ENCODE results near the gene MBTPS2. TPM values are rescaled to one million over a fixed set of nuclear protein-coding genes. Genes with fewer than 3 reads are reported as not detected.

MBTPS2 gene
- total and polyA plus RNA-seq, 2 donors from 2014 or later: 4.9 to 13.4 TPM

DNA sequence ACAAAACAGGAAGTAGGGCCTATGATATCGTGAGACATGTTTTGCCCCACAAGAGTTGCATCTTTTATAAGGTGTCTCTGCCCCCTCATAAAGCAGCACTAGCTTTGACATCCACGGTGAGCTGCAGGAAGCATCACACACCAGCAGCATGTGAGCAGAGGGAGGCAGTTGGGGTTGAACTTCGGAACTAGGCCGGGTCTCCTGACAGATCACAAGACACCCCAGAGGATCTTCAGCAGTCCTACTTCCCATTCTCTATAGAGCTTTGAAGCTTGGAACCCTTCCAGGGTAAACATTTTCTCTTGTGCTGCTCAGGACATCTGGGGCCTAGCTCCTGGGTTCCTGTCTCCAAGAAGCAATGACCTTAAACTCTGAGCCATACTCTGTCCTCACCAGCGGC is 43.8 kb downstream of the MBTPS2 start:
- intact Hi-C loops (cut with DNase I): no loop called here
- FAIRE-seq (no peak), DNase-seq (peak in 2 of 5 donors; percentile 10 to 19)
- H3K27me3 ChIP-seq (ENCODE audit: control insufficient read depth, insufficient read depth, low read length): no peaks in the 10 kb centered on the region
- no peaks in the 10 kb centered on the region for H3K9me3 ChIP-seq (ENCODE audit: control insufficient read depth in 2 of 3, insufficient read depth in 1 of 3, low read length in 3 of 3)
- H3K4me1 ChIP-seq (ENCODE audit: control insufficient read depth in 2 of 3, insufficient read depth in 2 of 3, low read depth in 1 of 3, low read length in 3 of 3): peaks cover 0 to 3% (median 0%) of the 10 kb centered on the region in 3 donors
- no peak overlapping the region for H3K4me3 ChIP-seq (ENCODE audit: low read length in 3 of 3)
- peak overlapping the region; percentile 13 to 18 for H3K27ac ChIP-seq (ENCODE audit: low read depth in 2 of 2, low read length in 2 of 2)
- TF ChIP-seq, protein P1, sequence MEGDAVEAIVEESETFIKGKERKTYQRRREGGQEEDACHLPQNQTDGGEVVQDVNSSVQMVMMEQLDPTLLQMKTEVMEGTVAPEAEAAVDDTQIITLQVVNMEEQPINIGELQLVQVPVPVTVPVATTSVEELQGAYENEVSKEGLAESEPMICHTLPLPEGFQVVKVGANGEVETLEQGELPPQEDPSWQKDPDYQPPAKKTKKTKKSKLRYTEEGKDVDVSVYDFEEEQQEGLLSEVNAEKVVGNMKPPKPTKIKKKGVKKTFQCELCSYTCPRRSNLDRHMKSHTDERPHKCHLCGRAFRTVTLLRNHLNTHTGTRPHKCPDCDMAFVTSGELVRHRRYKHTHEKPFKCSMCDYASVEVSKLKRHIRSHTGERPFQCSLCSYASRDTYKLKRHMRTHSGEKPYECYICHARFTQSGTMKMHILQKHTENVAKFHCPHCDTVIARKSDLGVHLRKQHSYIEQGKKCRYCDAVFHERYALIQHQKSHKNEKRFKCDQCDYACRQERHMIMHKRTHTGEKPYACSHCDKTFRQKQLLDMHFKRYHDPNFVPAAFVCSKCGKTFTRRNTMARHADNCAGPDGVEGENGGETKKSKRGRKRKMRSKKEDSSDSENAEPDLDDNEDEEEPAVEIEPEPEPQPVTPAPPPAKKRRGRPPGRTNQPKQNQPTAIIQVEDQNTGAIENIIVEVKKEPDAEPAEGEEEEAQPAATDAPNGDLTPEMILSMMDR (IDR thresholded peaks at IDR 0.05; ENCODE audit: borderline replicate concordance, extremely low read depth, insufficient read depth): no peak
- H3K36me3 ChIP-seq (ENCODE audit: control insufficient read depth in 2 of 3, insufficient read depth in 3 of 3, low read length in 3 of 3): no peaks in the 10 kb centered on the region
- H3K9ac ChIP-seq (ENCODE audit: low read length in 3 of 3): no peak overlapping the region

DNA sequence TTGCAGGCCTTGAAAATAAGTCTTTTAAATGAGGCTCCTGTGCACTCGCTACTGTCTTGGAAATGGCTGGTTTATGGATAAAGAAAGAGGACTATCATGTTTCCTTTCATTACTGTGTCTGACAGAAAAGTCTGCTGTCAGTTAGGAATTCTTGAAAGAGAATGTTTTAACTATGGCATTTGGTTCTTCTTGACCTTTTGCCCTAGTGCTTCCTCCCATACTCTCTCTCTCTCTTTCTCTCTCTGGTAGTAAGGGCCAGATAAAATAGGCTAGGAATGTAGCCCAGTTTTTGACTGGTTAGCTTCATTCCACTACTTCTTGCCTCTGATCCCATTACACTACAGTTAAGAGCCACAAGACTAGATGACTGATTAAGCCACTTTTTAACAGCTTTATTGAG is 46.2 kb downstream of the MBTPS2 start:
- no peak for FAIRE-seq
- TF ChIP-seq, protein P1 (IDR thresholded peaks at IDR 0.05; ENCODE audit: borderline replicate concordance, extremely low read depth, insufficient read depth): no peak
- DNase-seq: peak in 2 of 5 donors; percentile 10 to 22
- Histone ChIP-seq H3K27me3 (ENCODE audit: control insufficient read depth, insufficient read depth, low read length) (no peaks in the 10 kb centered on the region), H3K9ac (ENCODE audit: low read length in 3 of 3) (no peak overlapping the region), H3K9me3 (ENCODE audit: control insufficient read depth in 2 of 3, insufficient read depth in 1 of 3, low read length in 3 of 3) (no peaks in the 10 kb centered on the region), H3K27ac (ENCODE audit: low read depth in 2 of 2, low read length in 2 of 2) (no peak overlapping the region), H3K4me3 (ENCODE audit: low read length in 3 of 3) (no peak overlapping the region), H3K36me3 (ENCODE audit: control insufficient read depth in 2 of 3, insufficient read depth in 3 of 3, low read length in 3 of 3) (no peaks in the 10 kb centered on the region), H3K4me1 (ENCODE audit: control insufficient read depth in 2 of 3, insufficient read depth in 2 of 3, low read depth in 1 of 3, low read length in 3 of 3) (peaks cover 0 to 3% (median 0%) of the 10 kb centered on the region in 3 donors)
- intact Hi-C loops (cut with DNase I): no loop called here

DNA sequence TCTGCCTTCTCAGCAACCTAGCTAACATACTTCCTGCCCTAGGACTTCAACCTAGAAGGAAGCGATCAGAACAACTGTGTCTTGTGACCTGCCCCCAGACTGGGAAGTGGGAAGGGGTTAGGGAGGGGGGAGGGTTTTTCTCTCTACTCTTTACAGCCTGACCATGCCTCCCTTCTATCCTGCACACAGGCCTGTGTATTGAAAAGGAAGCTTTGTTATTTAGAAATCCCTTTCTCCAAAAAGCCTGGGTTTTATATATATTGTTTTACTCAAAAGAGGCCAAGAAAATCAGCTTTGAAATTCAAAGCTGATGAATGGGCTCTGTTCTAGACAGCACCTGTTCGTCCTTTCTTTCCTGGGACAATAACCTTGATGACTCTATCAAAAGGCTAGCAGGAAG is 65.9 kb downstream of the MBTPS2 start:
- H3K4me1 ChIP-seq (ENCODE audit: control insufficient read depth in 2 of 3, insufficient read depth in 2 of 3, low read depth in 1 of 3, low read length in 3 of 3): peaks cover 0 to 7% (median 2%) of the 10 kb centered on the region in 3 donors
- H3K27me3 ChIP-seq (ENCODE audit: control insufficient read depth, insufficient read depth, low read length): no peaks in the 10 kb centered on the region
- H3K4me3 ChIP-seq (ENCODE audit: low read length in 3 of 3): no peak overlapping the region
- FAIRE-seq: no peak
- no peak overlapping the region for H3K9ac ChIP-seq (ENCODE audit: low read length in 3 of 3)
- peak overlapping the region in 1 of 2 donors; percentile 28 for H3K27ac ChIP-seq (ENCODE audit: low read depth in 2 of 2, low read length in 2 of 2)
- no peaks in the 10 kb centered on the region for H3K9me3 ChIP-seq (ENCODE audit: control insufficient read depth in 2 of 3, insufficient read depth in 1 of 3, low read length in 3 of 3)
- no peaks in the 10 kb centered on the region for H3K36me3 ChIP-seq (ENCODE audit: control insufficient read depth in 2 of 3, insufficient read depth in 3 of 3, low read length in 3 of 3)
- TF ChIP-seq, protein P1 (IDR thresholded peaks at IDR 0.05; ENCODE audit: borderline replicate concordance, extremely low read depth, insufficient read depth): no peak
- intact Hi-C loops (cut with DNase I): no loop called here
- peak in 1 of 5 donors; percentile 29 for DNase-seq

DNA sequence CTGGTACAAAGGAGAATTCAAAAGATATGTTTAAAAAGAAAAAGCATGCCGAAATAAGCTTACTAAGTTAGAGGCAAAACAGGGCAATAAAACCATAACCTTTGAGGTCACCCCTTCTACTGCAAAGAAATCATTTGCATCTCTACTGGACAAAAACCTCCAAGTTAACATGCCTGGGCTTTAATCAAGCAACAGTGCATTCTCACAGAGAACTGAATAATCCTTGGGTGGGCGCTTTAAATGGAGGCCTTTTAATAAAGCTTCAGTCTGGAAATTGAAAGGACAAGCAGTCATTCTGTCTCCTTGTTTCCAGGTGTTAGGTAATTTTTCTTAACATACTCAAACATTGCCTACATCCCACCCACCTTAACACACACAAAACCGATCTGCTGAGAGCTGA is 66.5 kb downstream of the MBTPS2 start:
- TF ChIP-seq, protein P1 (IDR thresholded peaks at IDR 0.05; ENCODE audit: borderline replicate concordance, extremely low read depth, insufficient read depth): no peak
- H3K36me3 ChIP-seq (ENCODE audit: control insufficient read depth in 2 of 3, insufficient read depth in 3 of 3, low read length in 3 of 3): no peaks in the 10 kb centered on the region
- DNase-seq (peak in 2 of 5 donors; percentile 21 to 27), FAIRE-seq (no peak)
- H3K27ac ChIP-seq (ENCODE audit: low read depth in 2 of 2, low read length in 2 of 2): no peak overlapping the region
- intact Hi-C loops (cut with DNase I): no loop called here
- peaks cover 0 to 7% (median 2%) of the 10 kb centered on the region in 3 donors for H3K4me1 ChIP-seq (ENCODE audit: control insufficient read depth in 2 of 3, insufficient read depth in 2 of 3, low read depth in 1 of 3, low read length in 3 of 3)
- no peaks in the 10 kb centered on the region for H3K9me3 ChIP-seq (ENCODE audit: control insufficient read depth in 2 of 3, insufficient read depth in 1 of 3, low read length in 3 of 3)
- no peaks in the 10 kb centered on the region for H3K27me3 ChIP-seq (ENCODE audit: control insufficient read depth, insufficient read depth, low read length)
- H3K9ac ChIP-seq (ENCODE audit: low read length in 3 of 3): no peak overlapping the region
- no peak overlapping the region for H3K4me3 ChIP-seq (ENCODE audit: low read length in 3 of 3)

All from kidney (tissue), 14 donors.